ENCODE data around the gene LRRC26.

- TF ChIP-seq POLR2AphosphoS5 (IDR thresholded peaks at IDR 0.05; ENCODE audit: low read depth, low read length) (no peak), POLR2A (IDR thresholded peaks at IDR 0.05; ENCODE audit: low read depth, low read length) (no peak), TAF1 (IDR thresholded peaks at IDR 0.05; ENCODE audit: borderline replicate concordance, low read depth, low read length) (no peak)
These were observed 29.7 kb upstream of the LRRC26 start for GRCh38 chr9:137199411-137200121.
